Hindlimb muscle (tissue), 1 donor: Measurements from ENCODE around the gene OR2M4. TPM values are rescaled to one million over a fixed set of nuclear protein-coding genes. Genes with fewer than 3 reads are reported as not detected.
"Not testable (repeated sequence)": the region's sequence is repeated elsewhere in the genome, so short reads cannot be mapped to it uniquely, and the experiment has no call there.

Experiments
- DNase-seq: peaks from one replicate; pipeline ENCODE4 v3.0.0-alpha.2; 2013
- polyA plus RNA-seq: library from polyadenylated mRNA; unstranded; fragments of 120-200 nt; gene quantifications from one replicate; pipeline ENCODE4 v1.2.1, GENCODE V29; 2013; ENCODE audit not compliant: insufficient read length

OR2M4 gene, protein sequence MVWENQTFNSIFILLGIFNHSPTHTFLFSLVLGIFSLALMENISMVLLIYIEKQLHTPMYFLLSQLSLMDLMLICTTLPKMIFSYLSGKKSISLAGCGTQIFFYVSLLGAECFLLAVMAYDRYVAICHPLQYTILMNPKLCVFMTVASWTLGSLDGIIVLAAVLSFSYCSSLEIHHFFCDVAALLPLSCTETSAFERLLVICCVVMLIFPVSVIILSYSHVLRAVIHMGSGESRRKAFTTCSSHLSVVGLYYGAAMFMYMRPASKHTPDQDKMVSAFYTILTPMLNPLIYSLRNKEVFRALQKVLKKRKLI
- not detected for polyA plus RNA-seq

DNA sequence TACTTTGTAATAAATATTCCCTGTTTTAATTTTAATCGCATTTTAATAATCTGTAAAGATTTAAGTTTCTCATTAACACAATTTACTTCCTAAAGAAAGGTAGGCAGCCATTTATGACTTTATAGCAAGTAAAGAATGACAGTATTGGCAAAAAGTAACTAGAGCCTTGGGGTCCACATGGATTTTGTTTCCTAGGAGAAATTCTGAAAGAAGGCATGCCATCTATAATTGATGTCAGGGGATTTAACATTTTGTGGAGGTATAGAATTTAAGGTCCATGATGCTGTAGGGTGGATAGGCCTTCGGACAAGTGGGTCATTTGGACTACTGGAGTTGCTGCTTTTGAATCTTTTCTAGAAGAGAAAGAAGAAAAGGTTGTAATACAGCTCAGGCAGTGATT, at the start of gene OR2M4:
TSS of gene OR2M4 (plus strand) at position 301 of the 400 bp plus-strand sequence. CDS start 7,512 bp downstream, outside the sequence.
- DNase-seq = no peak

DNA sequence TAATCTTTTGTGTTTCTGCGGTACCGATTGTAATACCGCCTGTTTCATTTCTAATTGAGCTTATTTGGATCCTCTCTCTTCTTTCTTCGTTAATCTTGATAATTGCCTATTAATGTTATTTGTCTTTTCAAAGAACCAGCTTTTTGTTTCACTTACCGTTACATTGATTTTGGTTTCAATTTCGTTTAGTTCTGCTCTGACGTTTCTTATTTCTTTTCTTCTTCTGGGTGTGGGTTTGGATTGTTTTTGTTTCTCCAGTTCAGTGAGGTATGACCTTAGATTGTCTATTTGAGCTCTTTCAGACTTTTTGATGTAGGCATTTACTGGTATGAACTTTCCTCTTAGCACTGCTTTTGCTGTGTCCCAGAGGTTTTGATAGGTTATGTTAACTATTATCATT, 47.2 kb upstream of the OR2M4 start:
- no peak for DNase-seq

DNA sequence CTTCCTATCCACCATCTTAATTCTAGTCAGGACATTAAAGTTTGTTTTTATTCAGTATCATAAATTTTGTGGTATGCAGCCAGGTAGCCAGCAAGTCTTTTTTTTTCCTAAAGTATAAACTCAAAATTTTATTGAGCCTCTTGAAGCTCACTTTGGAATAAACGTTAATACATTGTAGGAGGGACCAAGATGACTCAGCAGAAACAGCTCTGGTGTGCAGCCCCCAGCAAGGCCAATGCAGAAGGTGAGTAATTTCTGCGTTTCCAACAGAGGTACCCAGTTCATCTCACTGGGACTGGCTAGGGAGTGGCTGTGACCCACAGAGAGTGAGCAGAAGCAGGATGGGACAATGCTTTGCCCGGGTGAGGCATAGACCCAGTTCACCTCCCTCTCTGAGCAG, 43.9 kb upstream of the OR2M4 start:
- DNase-seq = no peak

DNA sequence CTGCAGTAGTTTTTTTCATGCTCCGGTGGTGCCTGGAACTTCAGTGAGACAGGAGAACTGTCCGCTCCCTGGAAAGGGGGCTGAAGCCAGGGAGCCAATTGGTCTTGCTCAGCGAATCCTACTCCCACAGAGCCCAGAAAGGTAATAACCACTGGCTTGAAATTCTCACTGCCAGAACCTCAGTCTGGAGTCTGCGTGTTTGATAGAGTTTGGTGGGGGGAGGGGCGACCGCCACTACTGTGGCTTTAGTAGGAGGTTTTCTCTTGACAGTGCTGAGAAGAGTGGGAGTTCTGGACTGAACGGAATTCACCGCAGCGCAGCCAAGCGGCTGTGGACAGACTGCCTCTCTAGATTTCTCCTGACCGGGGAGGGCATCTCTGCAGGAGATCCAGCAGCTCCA, 42.2 kb upstream of the OR2M4 start:
- DNase-seq = no peak

DNA sequence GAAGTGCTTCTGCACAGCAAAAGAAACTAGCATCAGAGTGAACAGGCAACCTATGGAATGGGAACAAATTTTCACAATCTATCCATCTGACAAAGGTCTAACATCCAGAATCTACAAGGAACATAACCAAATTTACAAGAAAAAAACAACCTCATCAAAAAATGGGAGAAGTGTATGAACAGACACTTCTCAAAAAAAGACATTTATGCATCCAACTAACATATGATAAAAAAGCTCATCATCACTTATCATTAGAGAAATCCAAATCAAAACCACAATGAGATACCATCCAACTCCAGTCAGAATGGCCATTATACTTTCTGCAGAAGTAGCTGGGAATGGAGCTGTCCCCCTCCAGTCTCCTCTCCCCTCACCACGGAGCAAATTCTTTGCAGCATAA, 37.1 kb upstream of the OR2M4 start:
- DNase-seq = no peak

DNA sequence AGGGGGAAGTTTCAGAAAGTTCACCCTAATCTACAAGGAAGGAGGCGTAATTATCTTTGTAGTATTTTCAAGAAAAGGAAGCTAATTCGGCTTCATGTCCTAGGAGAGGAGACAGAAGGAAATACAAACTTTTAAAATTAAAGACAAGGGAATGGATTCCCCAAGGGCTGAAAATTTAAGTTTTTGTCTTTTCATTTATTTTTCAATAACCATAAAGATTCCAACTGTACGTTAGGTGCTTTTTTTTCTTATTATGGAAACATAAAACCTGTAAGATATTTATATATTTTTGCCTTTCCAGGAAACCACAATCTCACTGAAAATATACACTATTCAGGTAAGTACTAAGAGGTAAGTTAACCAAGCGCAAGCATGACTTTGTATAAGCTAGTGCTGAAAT, 34.3 kb upstream of the OR2M4 start, which contains the start of gene OR2M3:
TSS of gene OR2M3 (plus strand) at position 301 of the 400 bp plus-strand sequence. CDS start 5,803 bp downstream, outside the sequence.
- no peak for DNase-seq

DNA sequence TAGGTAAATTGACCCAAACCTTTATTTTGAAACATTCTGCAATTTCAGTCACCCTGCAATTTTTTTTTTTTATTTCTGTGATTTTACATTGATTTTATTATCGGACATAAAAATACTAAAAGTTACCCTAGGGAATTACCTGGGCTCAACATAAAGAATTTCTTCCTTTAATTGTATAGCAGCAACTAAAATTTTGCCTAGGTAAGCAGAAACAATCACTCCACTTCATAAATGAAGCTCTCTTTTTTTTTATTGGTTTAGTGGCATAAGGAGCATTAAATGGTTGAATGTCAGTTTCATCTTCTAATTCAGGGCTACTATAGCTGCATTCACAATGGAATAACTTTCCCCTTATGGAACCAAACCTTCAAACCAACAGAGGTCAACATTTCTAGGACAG, 15.3 kb upstream of the OR2M4 start:
- DNase-seq = no peak

DNA sequence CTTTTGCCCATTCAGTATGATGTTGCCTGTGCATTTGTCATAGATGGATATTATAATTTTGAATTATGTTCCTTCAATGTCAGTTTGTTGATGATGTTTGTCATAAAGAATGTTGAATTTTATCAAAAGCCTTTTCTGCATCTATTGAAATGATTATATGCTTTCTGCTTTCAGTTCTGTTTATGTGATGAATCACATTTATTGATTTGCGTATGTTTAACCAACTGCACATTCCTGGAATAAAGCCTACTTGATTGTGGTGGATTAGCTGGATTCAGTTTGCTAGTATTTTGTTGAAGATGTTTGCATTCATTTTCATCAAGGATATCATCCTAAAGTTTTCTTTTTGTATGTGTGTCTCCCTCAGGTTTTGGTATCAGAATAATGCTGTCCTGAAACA, 5.7 kb upstream of the OR2M4 start:
- DNase-seq = no peak

DNA sequence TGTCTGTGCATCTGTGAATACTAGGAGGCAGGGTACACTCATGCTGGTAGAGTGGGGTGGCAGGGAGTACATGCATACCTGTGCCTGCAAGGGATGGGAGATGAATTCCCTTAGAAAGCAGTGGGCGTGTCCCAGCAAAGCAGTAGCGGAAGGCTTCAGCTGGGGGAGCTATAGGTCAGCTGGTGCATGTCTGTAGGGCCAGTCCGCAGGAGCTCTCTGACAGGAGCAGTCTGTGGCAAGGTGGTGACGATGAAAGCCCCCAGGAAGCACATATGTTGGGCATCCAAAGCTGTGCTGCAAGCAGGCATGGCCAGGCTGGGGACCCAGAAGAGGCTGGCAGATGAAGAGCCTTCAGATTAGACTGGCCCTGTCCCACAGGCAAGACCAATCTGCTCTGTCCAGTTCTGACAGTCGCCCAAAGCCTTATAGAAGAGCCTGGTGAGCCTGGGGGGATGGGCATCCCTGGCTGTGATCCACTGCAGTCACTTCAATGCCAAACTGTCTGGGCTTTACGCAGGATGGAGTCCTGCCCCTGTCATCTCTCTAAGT, 1.8 kb upstream of the OR2M4 start:
- no peak for DNase-seq

DNA sequence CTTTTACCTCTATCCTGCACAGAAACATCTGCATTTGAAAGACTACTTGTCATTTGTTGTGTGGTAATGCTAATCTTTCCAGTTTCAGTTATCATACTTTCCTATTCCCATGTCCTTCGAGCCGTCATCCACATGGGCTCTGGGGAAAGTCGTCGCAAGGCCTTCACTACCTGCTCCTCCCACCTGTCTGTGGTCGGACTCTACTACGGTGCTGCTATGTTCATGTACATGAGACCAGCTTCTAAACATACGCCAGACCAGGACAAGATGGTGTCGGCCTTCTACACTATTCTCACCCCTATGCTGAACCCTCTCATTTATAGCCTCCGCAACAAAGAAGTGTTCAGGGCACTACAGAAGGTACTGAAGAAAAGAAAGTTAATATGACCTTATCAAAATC, 8.3 kb downstream of the OR2M4 start:
- no peak for DNase-seq

DNA sequence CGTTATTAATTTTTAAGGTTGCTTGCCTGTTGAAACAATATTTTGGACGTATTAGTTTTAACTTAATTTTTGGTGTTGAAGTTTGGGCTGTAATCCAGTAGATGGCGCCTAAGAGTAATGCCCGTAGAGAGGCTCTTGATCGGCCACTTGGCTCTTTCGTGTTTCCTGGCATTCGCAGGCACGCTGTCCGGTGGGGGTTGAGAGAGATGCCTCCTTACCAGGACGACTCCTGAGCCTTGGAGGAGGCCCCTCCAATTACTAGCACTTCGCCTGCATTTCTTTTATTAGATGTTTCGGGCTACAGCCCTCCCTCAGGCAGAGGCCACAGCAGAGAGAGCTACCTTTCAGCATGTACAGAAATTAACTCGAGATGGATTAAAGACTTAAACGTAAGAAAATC, 12.0 kb downstream of the OR2M4 start:
- no peak for DNase-seq

DNA sequence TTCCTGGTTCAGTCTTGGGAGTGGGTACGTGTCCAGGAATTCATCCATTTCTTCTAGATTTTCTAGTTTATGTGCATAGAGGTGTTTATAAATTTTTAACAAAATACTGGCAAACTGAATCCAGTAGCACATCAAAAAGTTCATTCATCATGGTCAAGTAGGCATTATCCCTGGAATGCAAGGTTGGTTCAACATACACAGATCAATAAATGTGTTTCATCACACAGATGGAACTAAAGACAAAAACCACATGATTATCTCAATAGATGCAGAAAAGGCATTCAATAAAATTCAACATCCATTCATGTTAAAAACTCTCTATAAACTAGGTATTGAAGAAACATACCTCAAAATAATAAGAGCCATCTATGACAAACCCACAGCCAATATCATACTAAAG, 28.1 kb downstream of the OR2M4 start:
- DNase-seq = not testable (repeated sequence)

DNA sequence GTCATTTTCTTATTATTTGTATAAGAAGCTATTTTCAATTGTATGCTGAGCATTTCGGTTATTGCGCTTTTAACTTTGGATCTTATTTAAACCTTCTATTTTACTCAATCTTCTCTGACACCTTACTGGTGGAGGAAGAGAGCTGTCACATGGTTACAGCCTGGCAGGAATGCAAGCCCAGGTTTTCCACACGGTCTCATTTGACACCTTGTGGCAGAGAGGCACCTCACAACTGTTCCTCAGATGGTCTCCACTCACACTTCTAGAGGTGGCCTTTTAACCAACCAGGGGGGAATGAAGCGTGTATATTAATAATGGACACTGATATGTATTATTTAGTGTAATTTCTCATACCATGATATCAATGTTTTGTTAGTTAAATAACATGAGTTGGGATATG, 37.0 kb downstream of the OR2M4 start:
- no peak for DNase-seq

DNA sequence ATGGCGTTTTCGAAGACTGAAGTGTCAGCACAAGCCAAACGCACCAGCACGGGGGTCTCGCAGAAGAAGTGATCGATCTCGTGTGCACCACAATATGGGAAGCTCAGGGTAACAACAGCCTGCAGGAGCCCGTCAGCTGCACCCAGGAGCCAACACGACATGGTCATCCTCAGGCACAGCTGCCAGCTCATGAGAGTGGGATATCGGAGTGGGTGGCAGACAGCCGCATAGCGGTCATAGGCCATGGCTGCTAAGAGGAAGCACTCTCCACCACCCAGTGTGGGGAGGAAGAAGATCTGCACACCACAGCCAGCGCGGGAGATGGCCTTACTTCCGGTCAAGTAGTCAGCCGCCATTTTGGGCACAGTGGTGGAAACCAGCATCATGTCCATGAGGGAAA, 42.0 kb downstream of the OR2M4 start:
- DNase-seq = not testable (repeated sequence)

DNA sequence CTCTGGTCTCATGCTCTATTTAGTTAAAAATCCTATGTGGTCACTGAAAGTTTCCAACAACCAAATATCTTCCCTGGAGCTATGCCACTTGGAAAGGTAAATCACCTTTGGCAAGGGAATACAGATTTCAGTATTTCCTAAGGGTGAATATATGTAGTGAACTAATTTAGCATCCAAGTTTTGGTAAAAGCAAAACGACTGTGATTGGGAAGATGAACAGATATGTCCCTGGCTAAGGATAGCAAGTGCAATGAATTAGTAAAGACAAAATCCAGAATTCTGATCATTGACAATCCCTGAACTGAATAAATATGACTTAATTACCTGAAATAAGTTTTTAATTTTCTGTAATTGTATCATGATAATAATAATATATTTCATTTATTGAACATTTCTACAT, 46.7 kb downstream of the OR2M4 start, which contains the start of gene OR2T33:
TSS of gene OR2T33 (minus strand) at position 101 of the 400 bp plus-strand sequence. CDS start 4,162 bp downstream, outside the sequence.
- no peak for DNase-seq

DNA sequence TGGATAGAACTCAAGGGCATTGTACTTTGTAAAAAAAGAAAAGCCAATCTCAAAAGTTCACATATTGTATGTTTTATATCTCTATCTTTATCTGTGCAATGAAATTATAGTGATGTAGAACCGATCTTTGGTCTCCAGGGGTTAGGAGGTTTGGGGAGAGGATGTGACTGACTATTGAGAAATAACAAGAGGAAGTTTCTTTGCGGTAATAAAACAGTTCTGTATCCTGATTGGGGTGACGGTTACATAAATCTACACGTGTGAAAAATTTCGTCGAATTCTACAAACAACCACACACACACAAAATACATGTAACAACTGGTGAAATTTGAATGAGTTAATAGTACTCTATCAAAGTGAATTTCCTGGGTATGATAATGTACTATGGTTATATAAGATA, 57.2 kb downstream of the OR2M4 start:
- no peak for DNase-seq

Other genes starting within 250 kb of the OR2M4 start
- gene OR2L5, start 217.8 kb upstream of the OR2M4 start, polyA plus RNA-seq = not detected
- gene OR2L2, start 201.3 kb upstream of the OR2M4 start, polyA plus RNA-seq = not detected
- gene OR2L3, start 184.6 kb upstream of the OR2M4 start, polyA plus RNA-seq = not detected
- not detected for gene OR2L13, start 136.2 kb upstream of the OR2M4 start, polyA plus RNA-seq
- gene OR2M5, start 86.3 kb upstream of the OR2M4 start, polyA plus RNA-seq = not detected
- not detected for gene OR2M2, start 56.6 kb upstream of the OR2M4 start, polyA plus RNA-seq
- gene OR2M3, start 34.2 kb upstream of the OR2M4 start, polyA plus RNA-seq = 0.03 TPM
- gene OR2T33, start 46.6 kb downstream of the OR2M4 start, polyA plus RNA-seq = not detected
- gene OR2T12, start 72.0 kb downstream of the OR2M4 start, polyA plus RNA-seq = not detected
- not detected for gene OR2M7, start 93.2 kb downstream of the OR2M4 start, polyA plus RNA-seq
- gene OR14C36, start 117.4 kb downstream of the OR2M4 start, polyA plus RNA-seq = not detected
- not detected for gene OR2T4, start 130.2 kb downstream of the OR2M4 start, polyA plus RNA-seq
- not detected for gene OR2T6, start 144.3 kb downstream of the OR2M4 start, polyA plus RNA-seq
- gene OR2T1, start 171.6 kb downstream of the OR2M4 start, polyA plus RNA-seq = not detected
- not detected for gene OR2T2, start 214.2 kb downstream of the OR2M4 start, polyA plus RNA-seq
- gene OR2T3, start 241.9 kb downstream of the OR2M4 start, polyA plus RNA-seq = not detected